PC-3 (cell line): Measurements from ENCODE around the gene CYTH4. TPM values are rescaled to one million over a fixed set of nuclear protein-coding genes. Genes with fewer than 3 reads are reported as not detected.

ENCODE experiments used
- ATAC-seq: fragments of 200-7000 bp; cut with Tn5 transposase; 2 replicates; pipeline ENCODE4 v1.9.1; 2020; ENCODE audit warnings: mild to moderate bottlenecking, moderate library complexity
- BruUV-seq: library from RNA; stranded (reverse); fragments of 400-500 nt; replicated peaks from 2 replicates; lab custom pipeline; 2021; lab: Mats Ljungman, UMichigan
- CTCF ChIA-PET: fragments of 300-600 bp; sonication (Branson Sonifier 250); formaldehyde crosslinking; loops from one replicate; lab custom pipeline; 2022; ENCODE audit warnings: antibody characterized with exemption; lab: Charles Lee
- POLR2A ChIA-PET: fragments of 300-600 bp; sonication (Branson Sonifier 250); formaldehyde crosslinking; loops from one replicate; lab custom pipeline; 2022; ENCODE audit warnings: antibody characterized with exemption; ENCODE audit not compliant: unreplicated experiment; lab: Charles Lee
- DNase-seq: peaks from one replicate; pipeline ENCODE4 v3.0.0-alpha.2; 2015
- H2AFZ ChIP-seq: fragments of 300-600 bp; sonication (generic); 2 replicates; pipeline ENCODE4 v1.6.0; 2016; ENCODE audit warnings: antibody characterized with exemption, low read length
- H3F3A ChIP-seq: fragments of 300-600 bp; sonication (generic); one replicate; pipeline ENCODE4 v1.6.0; 2017; ENCODE audit warnings: antibody characterized with exemption, low read length, control low read depth, mild to moderate bottlenecking; ENCODE audit not compliant: unreplicated experiment
- H3K27ac ChIP-seq: fragments of 300-600 bp; sonication (generic); 2 replicates; pipeline ENCODE4 v1.5.1; 2016; ENCODE audit warnings: mild to moderate bottlenecking, low read length
- H3K27me3 ChIP-seq: fragments of 300-600 bp; sonication (generic); 2 replicates; pipeline ENCODE4 v1.6.1; 2016; ENCODE audit warnings: low read length, mixed read lengths
- H3K36me3 ChIP-seq: fragments of 300-600 bp; sonication (generic); 2 replicates; pipeline ENCODE4 v1.6.1; 2016; ENCODE audit warnings: low read depth, mixed run types, low read length, mixed read lengths
- H3K4me1 ChIP-seq: fragments of 300-600 bp; sonication (generic); 2 replicates; pipeline ENCODE4 v1.5.1; 2016; ENCODE audit warnings: low read length; ENCODE audit not compliant: insufficient read depth
- H3K4me2 ChIP-seq: fragments of 300-600 bp; sonication (generic); 2 replicates; pipeline ENCODE4 v1.6.0; 2016; ENCODE audit warnings: low read length
- H3K4me3 ChIP-seq: fragments of 300-600 bp; sonication (generic); 2 replicates; pipeline ENCODE4 v1.5.1; 2016; ENCODE audit warnings: mild to moderate bottlenecking, low read length, mixed read lengths
- H3K79me2 ChIP-seq: fragments of 300-600 bp; sonication (generic); 2 replicates; pipeline ENCODE4 v1.6.1; 2017; ENCODE audit warnings: low read length, mixed read lengths
- H3K9ac ChIP-seq: fragments of 300-600 bp; sonication (generic); 2 replicates; pipeline ENCODE4 v1.6.0; 2016; ENCODE audit warnings: mild to moderate bottlenecking, low read length
- H3K9me2 ChIP-seq: fragments of 300-600 bp; sonication (generic); replicated peaks from 2 replicates; pipeline ENCODE4 v1.6.1; 2016; ENCODE audit warnings: mixed run types, low read length, mixed read lengths
- H3K9me3 ChIP-seq: fragments of 300-600 bp; sonication (generic); 2 replicates; pipeline ENCODE4 v1.6.1; 2016; ENCODE audit warnings: low read length, mixed read lengths
- H4K20me1 ChIP-seq: fragments of 300-600 bp; sonication (generic); 2 replicates; pipeline ENCODE4 v1.6.1; 2016; ENCODE audit warnings: low read length, mixed read lengths
- CTCF ChIP-seq: fragments of 300-600 bp; sonication (generic); conservative IDR thresholded peaks from 2 replicates; pipeline ENCODE4 v1.5.1; 2017; ENCODE audit warnings: antibody characterized with exemption, low read depth, mild to moderate bottlenecking, low read length
- EZH2 ChIP-seq: fragments of 300-600 bp; sonication (generic); IDR thresholded peaks from one replicate; pipeline ENCODE4 v1.6.1; 2017; ENCODE audit warnings: antibody characterized with exemption, mild to moderate bottlenecking, low read length; ENCODE audit not compliant: unreplicated experiment
- EZH2phosphoT487 ChIP-seq: fragments of 300-600 bp; sonication (generic); IDR thresholded peaks from 2 replicates; pipeline ENCODE4 v1.6.1; 2018; ENCODE audit warnings: mild to moderate bottlenecking, antibody characterized with exemption, low read length, borderline replicate concordance
- intact Hi-C: fragments of 100-400 bp; cut with micrococcal nuclease; formaldehyde crosslinking; loops from 2 replicates; pipeline ENCODE4 v1.9.0; 2023
- total RNA-seq: library from RNA; depleted of rRNA; stranded (reverse); fragments of >200 nt; gene quantifications from 2 replicates; pipeline ENCODE4 v1.2.3, GENCODE V29; 2014

Gene CYTH4
- total RNA-seq, 1 experiment from 2014 or later: 1.9 TPM

GRCh38 chr22:37284805-37285355, 2.6 kb downstream of the CYTH4 start:
- no peaks in the 10 kb centered on the region for H3K9me2 ChIP-seq
- H4K20me1 ChIP-seq: no peaks in the 10 kb centered on the region
- H2AFZ ChIP-seq: no peak overlapping the region
- H3K9me3 ChIP-seq: no peaks in the 10 kb centered on the region
- CTCF ChIA-PET: interaction anchor here (1.1 kb wide), 1 partner anchor 11 kb away, joined by 4 read pairs; no protein-coding TSS in a partner anchor
- H3K27ac ChIP-seq: no peak overlapping the region
- H3K36me3 ChIP-seq: no peaks in the 10 kb centered on the region
- no peak overlapping the region for H3K4me2 ChIP-seq
- H3K27me3 ChIP-seq: no peaks in the 10 kb centered on the region
- no peaks in the 10 kb centered on the region for H3F3A ChIP-seq
- no peak for ATAC-seq
- POLR2A ChIA-PET: no interaction called here
- intact Hi-C loops: no loop called here
- DNase-seq: no peak
- BruUV-seq: no TSS peak
- no peak for TF ChIP-seq EZH2
- TF ChIP-seq CTCF: no peak
- no peak for TF ChIP-seq EZH2phosphoT487
- H3K4me1 ChIP-seq: peaks cover 16% of the 10 kb centered on the region
- H3K79me2 ChIP-seq: no peaks in the 10 kb centered on the region
- H3K9ac ChIP-seq: no peak overlapping the region
- H3K4me3 ChIP-seq: no peak overlapping the region

GRCh38 chr22:37285937-37286336, 3.6 kb downstream of the CYTH4 start:
- Histone ChIP-seq H3F3A (no peaks in the 10 kb centered on the region), H3K9me2 (no peaks in the 10 kb centered on the region), H3K27ac (no peak overlapping the region), H3K9me3 (no peaks in the 10 kb centered on the region), H2AFZ (no peak overlapping the region), H3K4me1 (peaks cover 24% of the 10 kb centered on the region), H3K4me3 (no peak overlapping the region), H4K20me1 (no peaks in the 10 kb centered on the region), H3K9ac (no peak overlapping the region), H3K79me2 (no peaks in the 10 kb centered on the region), H3K36me3 (no peaks in the 10 kb centered on the region), H3K27me3 (no peaks in the 10 kb centered on the region), H3K4me2 (no peak overlapping the region)
- ChIA-PET CTCF (no interaction called here), POLR2A (no interaction called here)
- ATAC-seq: no peak
- DNase-seq: no peak
- TF ChIP-seq EZH2 (no peak), CTCF (no peak), EZH2phosphoT487 (no peak)
- intact Hi-C loops: no loop called here
- no TSS peak for BruUV-seq

GRCh38 chr22:37287550-37287951, 5.2 kb downstream of the CYTH4 start:
- ChIA-PET CTCF (no interaction called here), POLR2A (no interaction called here)
- Histone ChIP-seq H3K9me3 (no peaks in the 10 kb centered on the region), H3F3A (no peaks in the 10 kb centered on the region), H4K20me1 (no peaks in the 10 kb centered on the region), H3K9me2 (no peaks in the 10 kb centered on the region), H3K79me2 (no peaks in the 10 kb centered on the region), H3K9ac (no peak overlapping the region), H3K4me1 (peaks cover 17% of the 10 kb centered on the region), H3K27me3 (no peaks in the 10 kb centered on the region), H3K4me2 (no peak overlapping the region), H3K4me3 (no peak overlapping the region), H3K27ac (no peak overlapping the region), H2AFZ (no peak overlapping the region), H3K36me3 (no peaks in the 10 kb centered on the region)
- intact Hi-C loops: no loop called here
- TF ChIP-seq EZH2: no peak
- TF ChIP-seq CTCF: no peak
- TF ChIP-seq EZH2phosphoT487: no peak
- BruUV-seq: no TSS peak
- ATAC-seq (peak; percentile 33), DNase-seq (no peak)
